GM21576 (cell line): ENCODE data around the gene CAMK2G.
"Not testable (repeated sequence)": the region's sequence is repeated elsewhere in the genome, so short reads cannot be mapped to it uniquely, and the experiment has no call there.

Source experiments
- ATAC-seq: cut with Tn5 transposase; IDR thresholded peaks from one replicate; pipeline ENCODE4 v1.9.1; 2021; ENCODE audit warnings: mild to moderate bottlenecking, moderate library complexity; ENCODE audit not compliant: unreplicated experiment

The CAMK2G gene

GRCh38 chr10:73842349-73842748, 32.0 kb downstream of the CAMK2G start:
- ATAC-seq = no peak

GRCh38 chr10:73841526-73842285, 32.6 kb downstream of the CAMK2G start:
- no peak for ATAC-seq

- no peak for ATAC-seq
Measured at GRCh38 chr10:73841061-73841421, 33.3 kb downstream of the CAMK2G start.

GRCh38 chr10:73840403-73841060, 33.8 kb downstream of the CAMK2G start:
- ATAC-seq = no peak

GRCh38 chr10:73840056-73840402, 34.3 kb downstream of the CAMK2G start:
- no peak for ATAC-seq

- no peak for ATAC-seq
Measured at GRCh38 chr10:73839276-73839966, 34.9 kb downstream of the CAMK2G start.

- no peak for ATAC-seq
Measured at GRCh38 chr10:73838827-73839226, 35.5 kb downstream of the CAMK2G start.

- no peak for ATAC-seq
Measured at GRCh38 chr10:73838008-73838567, 36.3 kb downstream of the CAMK2G start.

- no peak for ATAC-seq
Measured at GRCh38 chr10:73837072-73837471, 37.3 kb downstream of the CAMK2G start.

- no peak for ATAC-seq
Measured at GRCh38 chr10:73836427-73836980, 37.9 kb downstream of the CAMK2G start.

GRCh38 chr10:73829090-73829489, 45.3 kb downstream of the CAMK2G start:
- ATAC-seq = not testable (repeated sequence)

GRCh38 chr10:73828161-73828560, 46.2 kb downstream of the CAMK2G start:
- no peak for ATAC-seq

GRCh38 chr10:73827346-73828089, 46.8 kb downstream of the CAMK2G start:
- no peak for ATAC-seq

GRCh38 chr10:73824146-73824725, 50.1 kb downstream of the CAMK2G start:
- no peak for ATAC-seq

GRCh38 chr10:73823391-73823790, 51.0 kb downstream of the CAMK2G start:
- ATAC-seq = no peak

GRCh38 chr10:73819513-73820093, 54.8 kb downstream of the CAMK2G start:
- ATAC-seq = no peak

- ATAC-seq = no peak
Measured at GRCh38 chr10:73819081-73819480, 55.3 kb downstream of the CAMK2G start.

GRCh38 chr10:73818402-73818801, 56.0 kb downstream of the CAMK2G start:
- no peak for ATAC-seq

GRCh38 chr10:73817826-73818225, 56.5 kb downstream of the CAMK2G start:
- no peak for ATAC-seq
